ENCODE data around the gene STX8. TPM values are rescaled to one million over a fixed set of nuclear protein-coding genes. Genes with fewer than 3 reads are reported as not detected.
"Not testable (repeated sequence)": the region's sequence is repeated elsewhere in the genome, so short reads cannot be mapped to it uniquely, and the experiment has no call there.

STX8 gene
- total RNA-seq, 4 donors from 2014 or later, result 22.0 to 67.3 (median 46.5) TPM

- Histone ChIP-seq H3K4me3 (no peak overlapping the region), H3K27ac (no peak overlapping the region), H3K27me3 (no peaks in the 10 kb centered on the region), H3K4me1 (no peaks in the 10 kb centered on the region), H3K36me3 (no peaks in the 10 kb centered on the region), H3K9me3 (no peaks in the 10 kb centered on the region)
- intact Hi-C loops (cut with DNase I; ENCODE audit: low total_unique reads), result no loop called here
- no peak for TF ChIP-seq CTCF (IDR thresholded peaks at IDR 0.05)
- no peak for TF ChIP-seq POLR2A (IDR thresholded peaks at IDR 0.05)
- DNase-seq, result no peak
Observed at GRCh38 chr17:9386401-9386800, 189.2 kb downstream of the STX8 start.

GRCh38 chr17:9383826-9384225 lies 191.8 kb downstream of the STX8 start:
- DNase-seq, result no peak
- Histone ChIP-seq H3K9me3 (no peaks in the 10 kb centered on the region), H3K27ac (no peak overlapping the region)

GRCh38 chr17:9382626-9383025 lies 193.0 kb downstream of the STX8 start:
- intact Hi-C loops (cut with DNase I; ENCODE audit: low total_unique reads), result no loop called here

More at GRCh38 chr17:9383826-9384225, 191.8 kb downstream of the STX8 start:
- no peak for TF ChIP-seq POLR2A (IDR thresholded peaks at IDR 0.05)
- no peak for TF ChIP-seq CTCF (IDR thresholded peaks at IDR 0.05)
- no peak overlapping the region for H3K4me3 ChIP-seq
- no peaks in the 10 kb centered on the region for H3K4me1 ChIP-seq
- intact Hi-C loops (cut with DNase I; ENCODE audit: low total_unique reads), result no loop called here
- no peaks in the 10 kb centered on the region for H3K36me3 ChIP-seq
- no peaks in the 10 kb centered on the region for H3K27me3 ChIP-seq

GRCh38 chr17:9381068-9381467 lies 194.6 kb downstream of the STX8 start:
- intact Hi-C loops (cut with DNase I; ENCODE audit: low total_unique reads), result no loop called here
- H3K36me3 ChIP-seq, result no peaks in the 10 kb centered on the region
- no peak for DNase-seq
- H3K4me3 ChIP-seq, result no peak overlapping the region
- no peak overlapping the region for H3K27ac ChIP-seq
- no peaks in the 10 kb centered on the region for H3K4me1 ChIP-seq
- H3K27me3 ChIP-seq, result no peaks in the 10 kb centered on the region
- TF ChIP-seq CTCF (IDR thresholded peaks at IDR 0.05) (no peak), POLR2A (IDR thresholded peaks at IDR 0.05) (no peak)
- H3K9me3 ChIP-seq, result no peaks in the 10 kb centered on the region

More at GRCh38 chr17:9382626-9383025, 193.0 kb downstream of the STX8 start:
- no peak for DNase-seq
- no peaks in the 10 kb centered on the region for H3K9me3 ChIP-seq
- TF ChIP-seq CTCF (IDR thresholded peaks at IDR 0.05) (no peak), POLR2A (IDR thresholded peaks at IDR 0.05) (no peak)
- no peaks in the 10 kb centered on the region for H3K27me3 ChIP-seq
- H3K36me3 ChIP-seq, result no peaks in the 10 kb centered on the region
- no peak overlapping the region for H3K4me3 ChIP-seq
- H3K4me1 ChIP-seq, result no peaks in the 10 kb centered on the region
- no peak overlapping the region for H3K27ac ChIP-seq

- no peak for DNase-seq
- Histone ChIP-seq H3K4me1 (no peaks in the 10 kb centered on the region), H3K9me3 (no peaks in the 10 kb centered on the region), H3K4me3 (no peak overlapping the region), H3K27ac (no peak overlapping the region), H3K36me3 (no peaks in the 10 kb centered on the region), H3K27me3 (no peaks in the 10 kb centered on the region)
- TF ChIP-seq POLR2A (IDR thresholded peaks at IDR 0.05) (no peak), CTCF (IDR thresholded peaks at IDR 0.05) (no peak)
- intact Hi-C loops (cut with DNase I; ENCODE audit: low total_unique reads), result no loop called here
Observed at GRCh38 chr17:9380361-9380760, 195.3 kb downstream of the STX8 start.

- H3K4me1 ChIP-seq; H3K36me3 ChIP-seq; intact Hi-C loops (cut with DNase I; ENCODE audit: low total_unique reads); H3K4me3 ChIP-seq; H3K27ac ChIP-seq; H3K27me3 ChIP-seq; DNase-seq; H3K9me3 ChIP-seq: not testable (repeated sequence)
Observed at GRCh38 chr17:9376177-9376576, 199.4 kb downstream of the STX8 start.
